MM.1S (cell line): Measurements from ENCODE around the gene DNAJB8.

Experiments
- DNase-seq: peaks from one replicate; pipeline ENCODE4 v3.0.0-alpha.2; 2015
- H2AFZ ChIP-seq: fragments of 300-600 bp; sonication (generic); 2 replicates; pipeline ENCODE4 v1.6.0; 2016; ENCODE audit warnings: antibody characterized with exemption, low read length
- H3F3A ChIP-seq: fragments of 300-600 bp; sonication (generic); 2 replicates; pipeline ENCODE4 v1.6.1; 2016; ENCODE audit warnings: mild to moderate bottlenecking, antibody characterized with exemption, low read length, moderate library complexity, mixed read lengths; ENCODE audit not compliant: insufficient read depth
- H3K27ac ChIP-seq: fragments of 300-600 bp; sonication (generic); 2 replicates; pipeline ENCODE4 v1.5.1; 2016; ENCODE audit warnings: mild to moderate bottlenecking, low read length
- H3K27me3 ChIP-seq: fragments of 300-600 bp; sonication (generic); replicated peaks from 2 replicates; pipeline ENCODE4 v1.6.0; 2016; ENCODE audit warnings: low read length; ENCODE audit not compliant: insufficient read depth
- H3K36me3 ChIP-seq: fragments of 300-600 bp; sonication (generic); replicated peaks from 2 replicates; pipeline ENCODE4 v1.6.1; 2016; ENCODE audit warnings: mild to moderate bottlenecking, low read length, mixed read lengths; ENCODE audit not compliant: insufficient read depth
- H3K4me1 ChIP-seq: fragments of 300-600 bp; sonication (generic); 2 replicates; pipeline ENCODE4 v1.6.1; 2016; ENCODE audit warnings: low read length, mixed read lengths
- H3K4me2 ChIP-seq: fragments of 300-600 bp; sonication (generic); 2 replicates; pipeline ENCODE4 v1.6.0; 2016; ENCODE audit warnings: low read depth, low read length
- H3K4me3 ChIP-seq: fragments of 300-600 bp; sonication (generic); 2 replicates; pipeline ENCODE4 v1.5.1; 2016; ENCODE audit warnings: low read length, mixed read lengths
- H3K79me2 ChIP-seq: fragments of 300-600 bp; sonication (generic); 2 replicates; pipeline ENCODE4 v1.6.1; 2016; ENCODE audit warnings: mixed run types, low read length, mixed read lengths
- H3K9ac ChIP-seq: fragments of 300-600 bp; sonication (generic); 2 replicates; pipeline ENCODE4 v1.6.1; 2016; ENCODE audit warnings: low read length, mixed read lengths
- H3K9me2 ChIP-seq: fragments of 300-600 bp; sonication (generic); replicated peaks from 2 replicates; pipeline ENCODE4 v1.6.1; 2016; ENCODE audit warnings: mild to moderate bottlenecking, low read length, mixed read lengths; ENCODE audit not compliant: insufficient read depth
- H3K9me3 ChIP-seq: fragments of 300-600 bp; sonication (generic); replicated peaks from 2 replicates; pipeline ENCODE4 v1.6.1; 2016; ENCODE audit warnings: mild to moderate bottlenecking, low read length, mixed read lengths; ENCODE audit not compliant: insufficient read depth
- H4K20me1 ChIP-seq: fragments of 300-600 bp; sonication (generic); 2 replicates; pipeline ENCODE4 v1.6.1; 2016; ENCODE audit warnings: mild to moderate bottlenecking, low read length, moderate library complexity, mixed read lengths; ENCODE audit not compliant: insufficient read depth
- CTCF ChIP-seq: fragments of 300-600 bp; sonication (generic); IDR thresholded peaks from 2 replicates; pipeline ENCODE4 v1.5.1; 2016; ENCODE audit warnings: antibody characterized with exemption, low read length, mixed read lengths
- EZH2 ChIP-seq: fragments of 300-600 bp; sonication (generic); optimal IDR thresholded peaks from 2 replicates; pipeline ENCODE3; 2017; ENCODE audit warnings: low read depth, mild to moderate bottlenecking, antibody characterized with exemption, low read length, mixed read lengths
- EZH2phosphoT487 ChIP-seq: fragments of 300-600 bp; sonication (generic); IDR thresholded peaks from 2 replicates; pipeline ENCODE4 v1.6.1; 2018; ENCODE audit warnings: antibody characterized with exemption, low read length

The DNAJB8 gene

GRCh38 chr3:128480717-128481437, 14.2 kb upstream of the DNAJB8 start:
- no peaks in the 10 kb centered on the region for H3K4me1 ChIP-seq

GRCh38 chr3:128480278-128480677, 13.6 kb upstream of the DNAJB8 start:
- no peak for DNase-seq
- Histone ChIP-seq H3K9me3 (no peaks in the 10 kb centered on the region), H2AFZ (no peak overlapping the region), H3K9ac (no peak overlapping the region), H3K4me3 (no peak overlapping the region), H3K27me3 (peaks cover 95% of the 10 kb centered on the region), H3K4me1 (no peaks in the 10 kb centered on the region), H3K79me2 (no peaks in the 10 kb centered on the region), H3K4me2 (no peak overlapping the region), H3F3A (no peaks in the 10 kb centered on the region), H4K20me1 (no peaks in the 10 kb centered on the region), H3K27ac (no peak overlapping the region), H3K36me3 (no peaks in the 10 kb centered on the region), H3K9me2 (no peaks in the 10 kb centered on the region)
- TF ChIP-seq EZH2, result peak; percentile 28
- TF ChIP-seq EZH2phosphoT487, result no peak

More at GRCh38 chr3:128480717-128481437, 14.2 kb upstream of the DNAJB8 start:
- Histone ChIP-seq H3K4me2 (no peak overlapping the region), H3K9ac (no peak overlapping the region), H3K79me2 (no peaks in the 10 kb centered on the region), H3K4me3 (no peak overlapping the region), H3K9me2 (no peaks in the 10 kb centered on the region), H4K20me1 (no peaks in the 10 kb centered on the region), H3K36me3 (no peaks in the 10 kb centered on the region), H2AFZ (no peak overlapping the region), H3K9me3 (no peaks in the 10 kb centered on the region), H3K27me3 (peaks cover 98% of the 10 kb centered on the region), H3K27ac (no peak overlapping the region), H3F3A (no peaks in the 10 kb centered on the region)
- TF ChIP-seq EZH2phosphoT487 (no peak), CTCF (no peak), EZH2 (no peak)
- no peak for DNase-seq

GRCh38 chr3:128479558-128480086, 12.9 kb upstream of the DNAJB8 start:
- H4K20me1 ChIP-seq, result no peaks in the 10 kb centered on the region
- TF ChIP-seq CTCF (no peak), EZH2 (no peak), EZH2phosphoT487 (no peak)
- no peaks in the 10 kb centered on the region for H3K79me2 ChIP-seq
- H3K27me3 ChIP-seq, result peaks cover 93% of the 10 kb centered on the region
- no peak overlapping the region for H3K4me2 ChIP-seq
- H2AFZ ChIP-seq, result no peak overlapping the region
- no peak for DNase-seq
- H3K27ac ChIP-seq, result no peak overlapping the region
- no peaks in the 10 kb centered on the region for H3K9me2 ChIP-seq
- no peak overlapping the region for H3K4me3 ChIP-seq
- no peaks in the 10 kb centered on the region for H3F3A ChIP-seq
- no peaks in the 10 kb centered on the region for H3K9me3 ChIP-seq
- no peaks in the 10 kb centered on the region for H3K4me1 ChIP-seq
- H3K9ac ChIP-seq, result no peak overlapping the region
- no peaks in the 10 kb centered on the region for H3K36me3 ChIP-seq
